Loucy (cell line): ENCODE measurements around the gene STK4.

Experiments
- H2AFZ ChIP-seq: fragments of 200-600 bp; sonication (generic); 2 replicates; pipeline ENCODE4 v1.6.0; 2016; ENCODE audit warnings: antibody characterized with exemption, mild to moderate bottlenecking, low read length, moderate library complexity
- H3F3A ChIP-seq: fragments of 200-600 bp; 2 replicates; pipeline ENCODE4 v1.6.0; 2016; ENCODE audit warnings: antibody characterized with exemption, low read depth, mild to moderate bottlenecking
- H3K27me3 ChIP-seq: fragments of 200-600 bp; sonication (generic); 2 replicates; pipeline ENCODE4 v1.6.1; 2014; ENCODE audit warnings: low read length, mild to moderate bottlenecking; ENCODE audit not compliant: insufficient read depth, poor library complexity, severe bottlenecking
- H3K36me3 ChIP-seq: fragments of 200-600 bp; sonication (generic); 2 replicates; pipeline ENCODE4 v1.6.1; 2016; ENCODE audit warnings: low read length; ENCODE audit not compliant: insufficient read depth
- H3K4me1 ChIP-seq: fragments of 200-600 bp; sonication (generic); 2 replicates; pipeline ENCODE4 v1.5.1; 2014; ENCODE audit warnings: low read length, mild to moderate bottlenecking; ENCODE audit not compliant: insufficient read depth, poor library complexity, severe bottlenecking
- H3K4me2 ChIP-seq: fragments of 200-600 bp; sonication (generic); 2 replicates; pipeline ENCODE4 v1.6.0; 2014; ENCODE audit warnings: antibody characterized with exemption, low read length, low read depth, mild to moderate bottlenecking; ENCODE audit not compliant: poor library complexity, severe bottlenecking
- H3K4me3 ChIP-seq: fragments of 200-600 bp; sonication (generic); 2 replicates; pipeline ENCODE4 v1.5.1; 2014; ENCODE audit warnings: low read length, mild to moderate bottlenecking, mixed read lengths; ENCODE audit not compliant: poor library complexity, severe bottlenecking
- H3K79me2 ChIP-seq: fragments of 200-600 bp; sonication (generic); 2 replicates; pipeline ENCODE4 v1.6.1; 2014; ENCODE audit warnings: low read length; ENCODE audit not compliant: insufficient read depth
- H3K9ac ChIP-seq: fragments of 200-600 bp; sonication (generic); 2 replicates; pipeline ENCODE4 v1.6.0; 2014; ENCODE audit warnings: mild to moderate bottlenecking, low read depth, low read length, moderate library complexity; ENCODE audit not compliant: poor library complexity, severe bottlenecking
- H3K9me2 ChIP-seq: fragments of 200-600 bp; sonication (generic); replicated peaks from 2 replicates; pipeline ENCODE4 v1.6.1; 2016; ENCODE audit warnings: low read depth, low read length, mixed read lengths
- H3K9me3 ChIP-seq: fragments of 200-600 bp; sonication (generic); 2 replicates; pipeline ENCODE4 v1.6.1; 2014; ENCODE audit warnings: mild to moderate bottlenecking, antibody characterized with exemption, low read length, low read depth; ENCODE audit not compliant: insufficient read depth
- H4K20me1 ChIP-seq: fragments of 200-600 bp; sonication (generic); 2 replicates; pipeline ENCODE4 v1.6.0; 2014; ENCODE audit warnings: antibody characterized with exemption, low read length, mild to moderate bottlenecking; ENCODE audit not compliant: insufficient read depth, poor library complexity, severe bottlenecking
- CTCF ChIP-seq: fragments of 200-600 bp; sonication (generic); conservative IDR thresholded peaks from 2 replicates; pipeline ENCODE4 v1.5.1; 2014; ENCODE audit warnings: mild to moderate bottlenecking, antibody characterized with exemption, low read length
- EZH2phosphoT487 ChIP-seq: fragments of 200-600 bp; IDR thresholded peaks from 2 replicates; pipeline ENCODE4 v1.6.1; 2018; ENCODE audit warnings: antibody characterized with exemption, mild to moderate bottlenecking, moderate library complexity, borderline replicate concordance

The STK4 gene

GRCh38 chr20:44948107-44948506, 18.2 kb upstream of the STK4 start:
- Histone ChIP-seq H3K9me3 (no peaks in the 10 kb centered on the region), H3F3A (no peaks in the 10 kb centered on the region), H3K4me1 (no peaks in the 10 kb centered on the region), H2AFZ (no peak overlapping the region), H3K9me2 (no peaks in the 10 kb centered on the region), H3K4me2 (no peak overlapping the region), H3K9ac (no peak overlapping the region), H3K79me2 (no peaks in the 10 kb centered on the region), H3K36me3 (peaks cover 95% of the 10 kb centered on the region; the same call in 1 of the 2 replicates), H4K20me1 (peaks cover 4% of the 10 kb centered on the region), H3K27me3 (no peaks in the 10 kb centered on the region), H3K4me3 (no peak overlapping the region)
- TF ChIP-seq CTCF (no peak), EZH2phosphoT487 (no peak)

DNA sequence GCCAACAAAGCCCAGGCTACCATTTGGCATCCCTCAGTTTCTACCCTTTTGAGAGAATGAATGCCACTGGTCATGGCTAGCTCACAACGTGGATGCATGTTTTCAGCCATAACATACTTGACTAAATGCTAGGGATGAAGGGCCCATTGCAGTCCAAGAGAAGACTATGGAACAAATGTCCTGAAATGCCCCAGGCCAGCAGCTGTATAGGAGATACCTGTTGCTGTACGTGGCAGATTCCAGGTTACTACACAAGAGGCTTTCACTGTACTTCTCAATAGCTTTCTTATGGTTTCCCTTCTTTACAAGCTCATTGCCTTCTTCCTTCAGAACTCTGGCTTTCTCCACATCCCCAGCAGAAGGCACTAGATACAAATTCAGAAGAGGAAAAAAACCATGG, 17.8 kb upstream of the STK4 start:
- H3K4me1 ChIP-seq, result no peaks in the 10 kb centered on the region
- no peak overlapping the region for H3K4me3 ChIP-seq
- H3K36me3 ChIP-seq, result peaks cover 95% of the 10 kb centered on the region; the same call in 1 of the 2 replicates
- H3K4me2 ChIP-seq, result no peak overlapping the region
- H3K9me2 ChIP-seq, result no peaks in the 10 kb centered on the region
- H4K20me1 ChIP-seq, result peaks cover 4% of the 10 kb centered on the region
- H2AFZ ChIP-seq, result no peak overlapping the region
- H3K79me2 ChIP-seq, result no peaks in the 10 kb centered on the region
- H3F3A ChIP-seq, result no peaks in the 10 kb centered on the region
- H3K27me3 ChIP-seq, result no peaks in the 10 kb centered on the region
- TF ChIP-seq CTCF, result no peak
- TF ChIP-seq EZH2phosphoT487, result no peak
- H3K9me3 ChIP-seq, result no peaks in the 10 kb centered on the region
- H3K9ac ChIP-seq, result no peak overlapping the region

DNA sequence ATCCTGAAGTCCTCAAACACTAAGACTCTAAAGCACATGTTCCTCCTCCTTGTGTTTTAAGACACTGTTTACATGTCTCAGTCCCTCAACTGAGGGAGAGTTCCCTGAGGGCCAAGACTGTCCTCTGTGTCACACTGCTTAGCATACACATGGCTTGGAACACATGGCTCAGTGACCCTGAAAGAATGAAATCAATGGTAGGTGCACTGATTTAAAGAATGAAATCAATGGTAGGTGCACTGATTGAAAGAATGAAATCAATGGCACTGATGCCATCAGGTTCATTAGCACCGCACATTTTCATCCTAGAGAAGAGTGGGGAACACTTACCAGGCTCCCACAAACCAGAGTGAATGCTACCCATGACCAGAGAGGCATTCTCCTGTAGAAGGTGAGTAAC, 15.9 kb upstream of the STK4 start:
- Histone ChIP-seq H3K79me2 (no peaks in the 10 kb centered on the region), H4K20me1 (peaks cover 4% of the 10 kb centered on the region), H3K4me2 (no peak overlapping the region), H3K9me2 (no peaks in the 10 kb centered on the region), H3K27me3 (no peaks in the 10 kb centered on the region), H3K4me1 (no peaks in the 10 kb centered on the region), H3F3A (no peaks in the 10 kb centered on the region), H3K9me3 (no peaks in the 10 kb centered on the region), H3K4me3 (no peak overlapping the region), H3K36me3 (peaks cover 95% of the 10 kb centered on the region; the same call in 1 of the 2 replicates), H2AFZ (no peak overlapping the region), H3K9ac (no peak overlapping the region)
- no peak for TF ChIP-seq EZH2phosphoT487
- no peak for TF ChIP-seq CTCF
